ENCODE measurements around the gene FRRS1L.

The FRRS1L gene

GRCh38 chr9:109176386-109176785 lies 9.3 kb upstream of the FRRS1L start:
- DNase-seq (ENCODE audit: low read depth in 2 of 2) = no peak

GRCh38 chr9:109172935-109173334 lies 5.9 kb upstream of the FRRS1L start:
- DNase-seq (ENCODE audit: low read depth in 2 of 2) = no peak

GRCh38 chr9:109171926-109172325 lies 4.9 kb upstream of the FRRS1L start:
- DNase-seq (ENCODE audit: low read depth in 2 of 2) = no peak

GRCh38 chr9:109168170-109168569 lies 1.1 kb upstream of the FRRS1L start:
- DNase-seq (ENCODE audit: low read depth in 2 of 2) = no peak

- DNase-seq (ENCODE audit: low read depth in 2 of 2) = no peak
Measured at GRCh38 chr9:109167716-109168115, 667 bp upstream of the FRRS1L start.

- no peak for DNase-seq (ENCODE audit: low read depth in 2 of 2)
Measured at GRCh38 chr9:109166171-109166770, 778 bp downstream of the FRRS1L start.

GRCh38 chr9:109164042-109164441 lies 3.0 kb downstream of the FRRS1L start:
- no peak for DNase-seq (ENCODE audit: low read depth in 2 of 2)

GRCh38 chr9:109163194-109163593 lies 3.9 kb downstream of the FRRS1L start:
- DNase-seq (ENCODE audit: low read depth in 2 of 2) = no peak

- no peak for DNase-seq (ENCODE audit: low read depth in 2 of 2)
Measured at GRCh38 chr9:109162677-109163076, 4.4 kb downstream of the FRRS1L start.

GRCh38 chr9:109161471-109161870 lies 5.6 kb downstream of the FRRS1L start:
- no peak for DNase-seq (ENCODE audit: low read depth in 2 of 2)

- no peak for DNase-seq (ENCODE audit: low read depth in 2 of 2)
Measured at GRCh38 chr9:109159583-109159982, 7.5 kb downstream of the FRRS1L start.

GRCh38 chr9:109158651-109159050 lies 8.4 kb downstream of the FRRS1L start:
- DNase-seq (ENCODE audit: low read depth in 2 of 2) = no peak

GRCh38 chr9:109156708-109157107 lies 10.3 kb downstream of the FRRS1L start:
- no peak for DNase-seq (ENCODE audit: low read depth in 2 of 2)

- DNase-seq (ENCODE audit: low read depth in 2 of 2) = no peak
Measured at GRCh38 chr9:109150925-109151545, 16.0 kb downstream of the FRRS1L start.

- no peak for DNase-seq (ENCODE audit: low read depth in 2 of 2)
Measured at GRCh38 chr9:109149722-109150121, 17.3 kb downstream of the FRRS1L start.

- DNase-seq (ENCODE audit: low read depth in 2 of 2) = no peak
Measured at GRCh38 chr9:109149089-109149488, 18.0 kb downstream of the FRRS1L start.

- DNase-seq (ENCODE audit: low read depth in 2 of 2) = no peak
Measured at GRCh38 chr9:109145051-109145450, 22.0 kb downstream of the FRRS1L start.

- DNase-seq (ENCODE audit: low read depth in 2 of 2) = no peak
Measured at GRCh38 chr9:109143881-109144562, 23.0 kb downstream of the FRRS1L start.

GRCh38 chr9:109141375-109141774 lies 25.7 kb downstream of the FRRS1L start:
- no peak for DNase-seq (ENCODE audit: low read depth in 2 of 2)

GRCh38 chr9:109139851-109140250 lies 27.2 kb downstream of the FRRS1L start:
- no peak for DNase-seq (ENCODE audit: low read depth in 2 of 2)

- DNase-seq (ENCODE audit: low read depth in 2 of 2) = no peak
Measured at GRCh38 chr9:109138421-109138820, 28.6 kb downstream of the FRRS1L start.

- no peak for DNase-seq (ENCODE audit: low read depth in 2 of 2)
Measured at GRCh38 chr9:109134167-109134578, 32.9 kb downstream of the FRRS1L start.

- no peak for DNase-seq (ENCODE audit: low read depth in 2 of 2)
Measured at GRCh38 chr9:109133533-109133932, 33.5 kb downstream of the FRRS1L start.

Data from stimulated activated CD8-positive, alpha-beta memory T cell treated with anti-CD3 and anti-CD28 coated beads, Interleukin-15, amount 100 ng/mL, for 4 hours (primary cell).